NCI-H1436 (cell line): Measurements from ENCODE around the gene DES.

Experiments
- DNase-seq: peaks from one replicate; lab custom pipeline; 2025; lab: John Stamatoyannopoulos, UW

Gene DES

DNA sequence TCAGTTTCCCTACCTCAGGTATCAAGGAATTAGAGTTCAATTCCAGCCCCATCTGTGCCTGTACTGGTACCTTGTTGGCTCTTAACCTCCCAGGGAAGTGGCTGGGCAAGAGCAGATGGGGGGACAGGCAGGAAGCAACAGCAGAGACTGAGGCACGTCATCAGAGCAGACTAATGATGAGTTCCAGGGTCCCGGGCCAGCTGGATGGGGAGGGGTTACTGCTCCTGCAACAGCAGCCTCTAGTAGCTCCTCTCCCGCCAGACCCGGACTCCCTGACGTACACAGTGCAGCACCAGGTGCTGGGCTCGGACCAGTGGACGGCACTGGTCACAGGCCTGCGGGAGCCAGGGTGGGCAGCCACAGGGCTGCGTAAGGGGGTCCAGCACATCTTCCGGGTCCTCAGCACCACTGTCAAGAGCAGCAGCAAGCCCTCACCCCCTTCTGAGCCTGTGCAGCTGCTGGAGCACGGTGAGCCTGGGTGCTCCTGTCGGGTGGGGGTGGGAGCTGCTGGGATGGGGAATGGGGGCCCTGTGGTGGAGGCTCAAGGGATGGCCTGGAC is 54.5 kb downstream of the DES start:
- no peak for DNase-seq

DNA sequence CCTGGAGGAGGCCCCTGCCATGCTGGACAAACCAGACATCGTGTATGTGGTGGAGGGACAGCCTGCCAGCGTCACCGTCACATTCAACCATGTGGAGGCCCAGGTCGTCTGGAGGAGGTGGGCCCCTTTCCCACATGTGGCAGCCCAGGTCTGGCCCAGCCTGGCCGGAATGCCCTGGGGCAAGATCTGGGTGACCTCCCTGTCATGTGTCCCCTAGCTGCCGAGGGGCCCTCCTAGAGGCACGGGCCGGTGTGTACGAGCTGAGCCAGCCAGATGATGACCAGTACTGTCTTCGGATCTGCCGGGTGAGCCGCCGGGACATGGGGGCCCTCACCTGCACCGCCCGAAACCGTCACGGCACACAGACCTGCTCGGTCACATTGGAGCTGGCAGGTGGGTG is 55.3 kb downstream of the DES start:
- no peak for DNase-seq

DNA sequence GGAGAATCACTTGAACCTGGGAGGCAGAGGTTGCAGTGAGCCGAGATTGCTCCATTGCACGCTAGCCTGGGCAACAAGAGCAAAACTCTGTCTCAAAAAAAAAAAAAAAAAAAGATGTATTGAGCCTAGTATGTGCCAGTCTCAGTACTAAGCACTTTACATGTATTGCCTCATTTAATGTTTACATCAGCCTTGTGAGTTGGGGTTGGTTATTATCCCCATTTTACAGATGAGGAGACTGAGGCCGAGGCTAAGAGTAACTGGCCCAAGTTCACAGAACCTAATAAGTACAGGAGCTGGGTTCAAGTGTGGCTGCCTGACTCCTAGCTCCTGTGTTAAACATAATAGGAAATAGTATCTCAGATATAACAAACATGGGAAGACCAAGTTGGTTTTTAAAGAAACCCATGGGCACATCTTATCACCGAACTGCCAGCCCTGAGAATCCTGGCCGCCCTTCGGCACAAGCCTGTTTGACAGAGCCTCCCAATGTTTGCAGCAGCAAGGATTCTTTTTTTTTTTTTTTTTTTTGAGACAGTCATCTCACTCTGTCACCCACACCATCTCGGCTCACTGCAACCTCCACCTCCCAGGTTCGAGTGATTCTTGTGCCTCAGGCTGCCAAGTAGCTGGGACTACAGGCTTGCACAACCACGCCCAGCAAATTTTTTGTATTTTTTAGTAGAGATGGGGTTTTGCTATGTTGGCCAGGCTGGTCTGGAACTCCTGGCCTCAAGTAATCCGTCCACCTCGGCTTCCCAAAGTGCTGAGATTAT is 56.3 kb downstream of the DES start:
- no peak for DNase-seq

DNA sequence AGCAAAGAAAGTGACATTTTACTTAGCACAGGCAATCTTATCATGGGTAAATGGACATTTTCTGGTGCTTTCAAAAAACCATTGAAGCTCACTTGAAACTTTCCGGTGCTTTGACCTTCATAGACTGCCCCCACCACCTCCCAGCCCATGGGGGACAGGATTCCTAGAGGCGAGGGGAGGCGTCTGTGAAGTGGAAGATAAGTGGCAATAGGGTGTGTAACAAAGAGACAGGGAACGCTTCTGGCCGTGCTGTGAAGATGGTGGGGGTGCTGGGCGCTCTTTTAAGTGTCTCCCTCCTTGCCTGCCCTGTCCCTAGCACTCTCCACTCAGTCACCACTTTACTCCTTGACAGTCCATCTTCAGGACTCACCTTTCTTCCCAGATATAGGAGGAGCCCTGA is 57.1 kb downstream of the DES start:
- no peak for DNase-seq

DNA sequence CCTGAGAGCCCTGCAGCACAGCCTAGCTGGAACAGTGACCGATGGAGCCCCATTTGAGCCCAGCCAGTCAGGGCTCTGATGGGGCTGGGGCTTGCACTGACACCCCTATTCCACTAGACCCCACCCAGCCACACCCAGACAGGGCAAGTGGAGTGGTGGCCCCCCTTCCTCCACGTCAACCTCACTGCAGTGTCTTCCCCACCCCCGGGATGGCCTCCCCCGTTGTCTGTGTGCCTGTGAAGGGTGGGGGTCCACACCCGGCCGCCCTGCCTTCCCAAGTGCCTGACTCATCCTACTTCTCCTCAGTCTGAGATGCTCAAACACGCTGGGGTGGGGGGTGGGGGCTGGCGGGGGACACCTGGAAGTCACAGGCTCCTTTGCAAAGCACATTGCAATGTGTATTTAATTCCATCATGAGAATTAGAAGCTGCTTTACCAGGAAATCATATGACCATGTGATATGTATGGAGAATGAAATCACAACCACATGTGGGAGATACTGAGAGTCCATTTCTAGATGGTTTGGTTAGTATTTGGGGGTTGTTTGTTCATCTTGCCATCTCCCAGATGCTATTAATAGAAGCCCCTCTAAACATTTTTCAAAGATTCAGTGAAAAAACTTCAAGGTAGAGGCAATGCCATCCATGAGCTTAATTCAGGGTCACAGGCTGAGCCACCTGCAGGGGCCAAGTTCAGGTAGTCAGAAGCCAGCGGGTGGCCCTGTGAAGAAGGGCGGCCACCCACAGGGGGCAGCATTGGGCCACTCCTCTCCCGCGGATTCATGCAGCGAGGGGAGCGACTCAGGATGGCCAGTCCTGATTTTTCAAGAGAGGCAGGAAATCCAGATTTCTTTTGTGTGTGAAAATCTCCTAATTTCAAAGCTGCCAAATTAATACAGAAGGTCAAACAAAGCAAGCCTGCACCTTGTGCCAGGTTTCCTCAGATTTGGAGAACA is 57.8 kb downstream of the DES start:
- peak; percentile 59 for DNase-seq
